ENCODE results near the gene ZNF576. TPM values are rescaled to one million over a fixed set of nuclear protein-coding genes. Genes with fewer than 3 reads are reported as not detected.

ZNF576 gene
- total RNA-seq, 1 experiment from 2014 or later, result 14.1 TPM

- H3K4me1 ChIP-seq (ENCODE audit: control insufficient read depth, insufficient read depth, low read length), result peaks cover 2% of the 10 kb centered on the region; the same call in 1 of the 2 replicates
- ATAC-seq, result no peak
- no peaks in the 10 kb centered on the region for H3K9me3 ChIP-seq (ENCODE audit: control insufficient read depth, insufficient read depth, low read depth, low read length)
- TF ChIP-seq POLR2AphosphoS5 (IDR thresholded peaks at IDR 0.05; ENCODE audit: low read depth, low read length) (no peak), SIN3A (IDR thresholded peaks at IDR 0.05; ENCODE audit: borderline replicate concordance, insufficient read depth, low read depth, low read length) (no peak)
- TF ChIP-seq, protein P1, sequence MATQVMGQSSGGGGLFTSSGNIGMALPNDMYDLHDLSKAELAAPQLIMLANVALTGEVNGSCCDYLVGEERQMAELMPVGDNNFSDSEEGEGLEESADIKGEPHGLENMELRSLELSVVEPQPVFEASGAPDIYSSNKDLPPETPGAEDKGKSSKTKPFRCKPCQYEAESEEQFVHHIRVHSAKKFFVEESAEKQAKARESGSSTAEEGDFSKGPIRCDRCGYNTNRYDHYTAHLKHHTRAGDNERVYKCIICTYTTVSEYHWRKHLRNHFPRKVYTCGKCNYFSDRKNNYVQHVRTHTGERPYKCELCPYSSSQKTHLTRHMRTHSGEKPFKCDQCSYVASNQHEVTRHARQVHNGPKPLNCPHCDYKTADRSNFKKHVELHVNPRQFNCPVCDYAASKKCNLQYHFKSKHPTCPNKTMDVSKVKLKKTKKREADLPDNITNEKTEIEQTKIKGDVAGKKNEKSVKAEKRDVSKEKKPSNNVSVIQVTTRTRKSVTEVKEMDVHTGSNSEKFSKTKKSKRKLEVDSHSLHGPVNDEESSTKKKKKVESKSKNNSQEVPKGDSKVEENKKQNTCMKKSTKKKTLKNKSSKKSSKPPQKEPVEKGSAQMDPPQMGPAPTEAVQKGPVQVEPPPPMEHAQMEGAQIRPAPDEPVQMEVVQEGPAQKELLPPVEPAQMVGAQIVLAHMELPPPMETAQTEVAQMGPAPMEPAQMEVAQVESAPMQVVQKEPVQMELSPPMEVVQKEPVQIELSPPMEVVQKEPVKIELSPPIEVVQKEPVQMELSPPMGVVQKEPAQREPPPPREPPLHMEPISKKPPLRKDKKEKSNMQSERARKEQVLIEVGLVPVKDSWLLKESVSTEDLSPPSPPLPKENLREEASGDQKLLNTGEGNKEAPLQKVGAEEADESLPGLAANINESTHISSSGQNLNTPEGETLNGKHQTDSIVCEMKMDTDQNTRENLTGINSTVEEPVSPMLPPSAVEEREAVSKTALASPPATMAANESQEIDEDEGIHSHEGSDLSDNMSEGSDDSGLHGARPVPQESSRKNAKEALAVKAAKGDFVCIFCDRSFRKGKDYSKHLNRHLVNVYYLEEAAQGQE (IDR thresholded peaks at IDR 0.05; ENCODE audit: insufficient read depth in 1 of 2, low read depth in 2 of 2, low read length in 1 of 2), result no peak
- DNase-seq (ENCODE audit: low read depth, low spot score), result no peak
- POLR2A ChIA-PET, result no interaction called here
- peaks cover under 1% of the 10 kb centered on the region; the same call in 1 of the 2 replicates for H3K36me3 ChIP-seq (ENCODE audit: control insufficient read depth, insufficient read depth, low read length)
- in situ Hi-C loops (cut with HindIII; ENCODE audit: low pct_unique_long_range_greater_than_20kb, low sequenced_read_pairs), result no loop called here
- CTCF ChIA-PET, result no interaction called here
- intact Hi-C loops (cut with micrococcal nuclease; ENCODE audit: unreplicated experiment), result no loop called here
- BruUV-seq (replicated peaks), result no TSS peak
- H3K4me3 ChIP-seq (ENCODE audit: low read depth in 2 of 2, low read length in 2 of 2), result no peak overlapping the region
- no peaks in the 10 kb centered on the region for H3K27me3 ChIP-seq (ENCODE audit: control insufficient read depth, insufficient read depth, low read length)
- no peak overlapping the region for H3K27ac ChIP-seq (ENCODE audit: low read length)
Observed at GRCh38 chr19:43569657-43570056, 26.7 kb upstream of the ZNF576 start.

DNA sequence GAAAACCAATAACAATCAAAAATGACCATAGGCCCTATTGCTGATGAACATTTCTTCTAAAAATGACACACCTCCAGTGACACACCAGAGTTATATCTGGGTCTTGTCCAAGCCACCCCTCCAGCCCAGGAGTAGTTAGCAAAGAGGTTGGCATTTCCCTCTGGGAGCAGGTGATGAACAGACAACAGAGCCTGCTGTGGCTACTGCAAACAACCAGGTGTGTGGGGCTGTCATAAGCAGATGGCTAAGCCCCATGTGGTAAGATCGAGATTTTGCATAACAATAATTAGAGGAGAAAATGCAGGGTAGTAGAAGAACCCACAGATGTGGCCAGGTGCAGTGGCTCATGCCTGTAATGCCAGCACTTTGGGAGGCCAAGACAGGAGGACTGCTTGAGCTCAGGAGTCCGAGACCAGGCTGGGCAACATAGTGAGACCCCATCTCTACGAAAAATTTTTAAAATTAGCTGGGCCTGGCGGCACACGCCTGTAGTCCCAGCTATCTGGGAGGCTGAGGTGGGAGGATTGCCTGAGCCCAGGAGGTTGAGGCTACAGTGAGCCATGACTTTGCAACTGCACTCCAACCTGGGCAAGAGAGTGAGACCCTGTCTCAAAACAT, 26.1 kb upstream of the ZNF576 start:
- H3K4me1 ChIP-seq (ENCODE audit: control insufficient read depth, insufficient read depth, low read length), result peaks cover 3% of the 10 kb centered on the region; the same call in 1 of the 2 replicates
- H3K9me3 ChIP-seq (ENCODE audit: control insufficient read depth, insufficient read depth, low read depth, low read length), result no peaks in the 10 kb centered on the region
- peaks cover 7% of the 10 kb centered on the region; the same call in 1 of the 2 replicates for H3K36me3 ChIP-seq (ENCODE audit: control insufficient read depth, insufficient read depth, low read length)
- ATAC-seq (no peak), DNase-seq (ENCODE audit: low read depth, low spot score) (no peak)
- intact Hi-C loops (cut with micrococcal nuclease; ENCODE audit: unreplicated experiment), result no loop called here
- in situ Hi-C loops (cut with HindIII; ENCODE audit: low pct_unique_long_range_greater_than_20kb, low sequenced_read_pairs), result no loop called here
- ChIA-PET CTCF (no interaction called here), POLR2A (no interaction called here)
- no peak overlapping the region for H3K27ac ChIP-seq (ENCODE audit: low read length)
- no peaks in the 10 kb centered on the region for H3K27me3 ChIP-seq (ENCODE audit: control insufficient read depth, insufficient read depth, low read length)
- no TSS peak for BruUV-seq (replicated peaks)
- no peak overlapping the region for H3K4me3 ChIP-seq (ENCODE audit: low read depth in 2 of 2, low read length in 2 of 2)
- TF ChIP-seq SIN3A (IDR thresholded peaks at IDR 0.05; ENCODE audit: borderline replicate concordance, insufficient read depth, low read depth, low read length), result no peak
- TF ChIP-seq, protein P1 (IDR thresholded peaks at IDR 0.05; ENCODE audit: insufficient read depth in 1 of 2, low read depth in 2 of 2, low read length in 1 of 2), result no peak
- no peak for TF ChIP-seq TCF7L2 (IDR thresholded peaks at IDR 0.05; ENCODE audit: low read depth, low read length)
- no peak for TF ChIP-seq POLR2AphosphoS5 (IDR thresholded peaks at IDR 0.05; ENCODE audit: low read depth, low read length)
- TF ChIP-seq, protein P2, sequence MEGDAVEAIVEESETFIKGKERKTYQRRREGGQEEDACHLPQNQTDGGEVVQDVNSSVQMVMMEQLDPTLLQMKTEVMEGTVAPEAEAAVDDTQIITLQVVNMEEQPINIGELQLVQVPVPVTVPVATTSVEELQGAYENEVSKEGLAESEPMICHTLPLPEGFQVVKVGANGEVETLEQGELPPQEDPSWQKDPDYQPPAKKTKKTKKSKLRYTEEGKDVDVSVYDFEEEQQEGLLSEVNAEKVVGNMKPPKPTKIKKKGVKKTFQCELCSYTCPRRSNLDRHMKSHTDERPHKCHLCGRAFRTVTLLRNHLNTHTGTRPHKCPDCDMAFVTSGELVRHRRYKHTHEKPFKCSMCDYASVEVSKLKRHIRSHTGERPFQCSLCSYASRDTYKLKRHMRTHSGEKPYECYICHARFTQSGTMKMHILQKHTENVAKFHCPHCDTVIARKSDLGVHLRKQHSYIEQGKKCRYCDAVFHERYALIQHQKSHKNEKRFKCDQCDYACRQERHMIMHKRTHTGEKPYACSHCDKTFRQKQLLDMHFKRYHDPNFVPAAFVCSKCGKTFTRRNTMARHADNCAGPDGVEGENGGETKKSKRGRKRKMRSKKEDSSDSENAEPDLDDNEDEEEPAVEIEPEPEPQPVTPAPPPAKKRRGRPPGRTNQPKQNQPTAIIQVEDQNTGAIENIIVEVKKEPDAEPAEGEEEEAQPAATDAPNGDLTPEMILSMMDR (IDR thresholded peaks at IDR 0.05), result no peak
